ENCODE measurements around the gene MARVELD2. TPM values are rescaled to one million over a fixed set of nuclear protein-coding genes. Genes with fewer than 3 reads are reported as not detected.
"Not testable (repeated sequence)": the region's sequence is repeated elsewhere in the genome, so short reads cannot be mapped to it uniquely, and the experiment has no call there.

The MARVELD2 gene
- total and polyA plus RNA-seq, 7 experiments from 2014 or later = 0.37 to 1.1 (median 0.84) TPM; not detected in 2

- DNase-seq; H3K4me3 ChIP-seq (ENCODE audit: low read length); CTCF ChIA-PET; H3K27ac ChIP-seq (ENCODE audit: low read depth, low read length); H3K4me1 Mint-ChIP-seq; ATAC-seq; H3K9me3 ChIP-seq (ENCODE audit: control insufficient read depth in 2 of 3, low read length in 3 of 3); H3K4me1 ChIP-seq (ENCODE audit: control insufficient read depth in 2 of 2, insufficient read depth in 2 of 2, low read length in 2 of 2); H3K27me3 Mint-ChIP-seq; H3K9me3 Mint-ChIP-seq; H3K36me3 ChIP-seq (ENCODE audit: control insufficient read depth in 2 of 3, insufficient read depth in 3 of 3, low read length in 3 of 3); H3K4me3 Mint-ChIP-seq; intact Hi-C loops (cut with micrococcal nuclease); H3K36me3 Mint-ChIP-seq; H3K27me3 ChIP-seq (ENCODE audit: control insufficient read depth in 2 of 2, insufficient read depth in 2 of 2, low read length in 2 of 2); H3K27ac Mint-ChIP-seq; POLR2A ChIA-PET: not testable (repeated sequence)
Measured at GRCh38 chr5:69472535-69473143, 57.7 kb downstream of the MARVELD2 start.

- Histone ChIP-seq H3K36me3 (ENCODE audit: control insufficient read depth in 2 of 3, insufficient read depth in 3 of 3, low read length in 3 of 3) (no peaks in the 10 kb centered on the region), H3K4me3 (ENCODE audit: low read length) (no peak overlapping the region), H3K27me3 (ENCODE audit: control insufficient read depth in 2 of 2, insufficient read depth in 2 of 2, low read length in 2 of 2) (no peaks in the 10 kb centered on the region), H3K27ac (ENCODE audit: low read depth, low read length) (no peak overlapping the region), H3K4me1 (ENCODE audit: control insufficient read depth in 2 of 2, insufficient read depth in 2 of 2, low read length in 2 of 2) (no peaks in the 10 kb centered on the region), H3K9me3 (ENCODE audit: control insufficient read depth in 2 of 3, low read length in 3 of 3) (no peaks in the 10 kb centered on the region)
- H3K4me1 Mint-ChIP-seq = peaks cover 0 to 6% (median 0%) of the 10 kb centered on the region in 7 donors
- H3K9me3 Mint-ChIP-seq = peaks cover 0 to 2% (median 0%) of the 10 kb centered on the region in 11 donors
- ATAC-seq = no peak
- H3K27ac Mint-ChIP-seq = peak overlapping the region in 1 of 9 donors; percentile 6
- ChIA-PET POLR2A (no interaction called here), CTCF (no interaction called here)
- no peak for DNase-seq
- no peaks in the 10 kb centered on the region for H3K36me3 Mint-ChIP-seq
- intact Hi-C loops (cut with micrococcal nuclease) = no loop called here
- H3K4me3 Mint-ChIP-seq = no peak overlapping the region
- H3K27me3 Mint-ChIP-seq = no peaks in the 10 kb centered on the region
Measured at GRCh38 chr5:69477170-69477569, 62.3 kb downstream of the MARVELD2 start.

GRCh38 chr5:69478296-69478695, 63.4 kb downstream of the MARVELD2 start:
- POLR2A ChIA-PET; intact Hi-C loops (cut with micrococcal nuclease); H3K9me3 ChIP-seq (ENCODE audit: control insufficient read depth in 2 of 3, low read length in 3 of 3); H3K36me3 ChIP-seq (ENCODE audit: control insufficient read depth in 2 of 3, insufficient read depth in 3 of 3, low read length in 3 of 3); H3K27me3 ChIP-seq (ENCODE audit: control insufficient read depth in 2 of 2, insufficient read depth in 2 of 2, low read length in 2 of 2); H3K4me1 ChIP-seq (ENCODE audit: control insufficient read depth in 2 of 2, insufficient read depth in 2 of 2, low read length in 2 of 2); H3K36me3 Mint-ChIP-seq; H3K27ac ChIP-seq (ENCODE audit: low read depth, low read length); H3K27me3 Mint-ChIP-seq; ATAC-seq; H3K4me3 ChIP-seq (ENCODE audit: low read length); H3K27ac Mint-ChIP-seq; CTCF ChIA-PET; DNase-seq; H3K4me3 Mint-ChIP-seq; H3K4me1 Mint-ChIP-seq; H3K9me3 Mint-ChIP-seq: not testable (repeated sequence)

DNA sequence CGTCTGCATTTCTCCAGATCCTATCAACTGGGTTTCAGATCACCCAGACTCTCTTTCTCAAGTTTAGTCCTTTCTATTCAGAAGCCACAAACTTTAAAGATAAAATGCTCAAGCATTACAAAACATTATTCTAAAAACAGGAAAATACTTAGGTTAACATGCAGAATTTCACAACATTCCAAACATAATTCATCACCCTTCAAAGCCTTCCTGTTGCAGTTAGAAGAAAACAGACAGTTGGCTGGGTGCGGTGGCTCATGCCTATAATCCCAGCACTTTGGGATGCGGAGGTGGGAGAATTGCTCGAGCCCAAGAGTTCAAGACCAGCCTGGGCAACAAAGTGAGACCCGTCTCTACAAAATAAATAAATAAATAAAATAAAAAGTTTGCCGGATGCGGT, 70.0 kb downstream of the MARVELD2 start:
- H3K9me3 Mint-ChIP-seq = no peaks in the 10 kb centered on the region
- ChIA-PET POLR2A (no interaction called here), CTCF (no interaction called here)
- peaks cover 5 to 25% (median 18%) of the 10 kb centered on the region in 5 donors for H3K27me3 Mint-ChIP-seq
- Histone ChIP-seq H3K4me3 (ENCODE audit: low read length) (no peak overlapping the region), H3K4me1 (ENCODE audit: control insufficient read depth in 2 of 2, insufficient read depth in 2 of 2, low read length in 2 of 2) (no peaks in the 10 kb centered on the region), H3K9me3 (ENCODE audit: control insufficient read depth in 2 of 3, low read length in 3 of 3) (no peaks in the 10 kb centered on the region), H3K27ac (ENCODE audit: low read depth, low read length) (no peak overlapping the region), H3K36me3 (ENCODE audit: control insufficient read depth in 2 of 3, insufficient read depth in 3 of 3, low read length in 3 of 3) (no peaks in the 10 kb centered on the region), H3K27me3 (ENCODE audit: control insufficient read depth in 2 of 2, insufficient read depth in 2 of 2, low read length in 2 of 2) (no peaks in the 10 kb centered on the region)
- H3K27ac Mint-ChIP-seq = no peak overlapping the region
- no peak overlapping the region for H3K4me3 Mint-ChIP-seq
- intact Hi-C loops (cut with micrococcal nuclease) = no loop called here
- no peaks in the 10 kb centered on the region for H3K36me3 Mint-ChIP-seq
- peaks cover 0 to 4% (median 0%) of the 10 kb centered on the region in 7 donors for H3K4me1 Mint-ChIP-seq
- ATAC-seq (no peak), DNase-seq (no peak)

DNA sequence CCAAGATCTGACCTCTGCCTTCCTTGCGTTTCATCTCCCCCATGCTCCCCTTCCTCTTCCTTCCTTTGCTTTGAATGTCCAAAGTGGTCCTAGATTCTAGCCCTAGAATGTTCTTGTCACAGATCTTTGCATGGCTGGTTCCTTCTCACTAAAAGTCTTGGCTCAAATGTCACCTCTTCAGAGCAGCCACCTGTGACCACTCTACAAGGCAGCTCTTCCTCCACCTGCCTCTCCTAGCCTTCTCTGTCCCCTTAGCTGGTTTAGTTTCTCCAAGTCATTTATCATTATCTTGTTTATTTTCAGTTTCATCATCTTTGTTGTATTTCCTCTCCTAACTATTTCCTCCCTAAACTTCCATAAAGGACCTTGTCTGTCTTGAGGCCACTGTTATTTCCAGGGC, 70.6 kb downstream of the MARVELD2 start:
- Histone ChIP-seq H3K4me1 (ENCODE audit: control insufficient read depth in 2 of 2, insufficient read depth in 2 of 2, low read length in 2 of 2) (no peaks in the 10 kb centered on the region), H3K9me3 (ENCODE audit: control insufficient read depth in 2 of 3, low read length in 3 of 3) (no peaks in the 10 kb centered on the region), H3K36me3 (ENCODE audit: control insufficient read depth in 2 of 3, insufficient read depth in 3 of 3, low read length in 3 of 3) (no peaks in the 10 kb centered on the region), H3K27me3 (ENCODE audit: control insufficient read depth in 2 of 2, insufficient read depth in 2 of 2, low read length in 2 of 2) (no peaks in the 10 kb centered on the region), H3K4me3 (ENCODE audit: low read length) (no peak overlapping the region), H3K27ac (ENCODE audit: low read depth, low read length) (no peak overlapping the region)
- Mint-ChIP-seq H3K27ac (no peak overlapping the region), H3K4me1 (peaks cover 0 to 4% (median 0%) of the 10 kb centered on the region in 7 donors), H3K27me3 (peaks cover 7 to 31% (median 19%) of the 10 kb centered on the region in 5 donors), H3K4me3 (no peak overlapping the region), H3K9me3 (no peaks in the 10 kb centered on the region), H3K36me3 (no peaks in the 10 kb centered on the region)
- CTCF ChIA-PET = no interaction called here
- DNase-seq = no peak
- intact Hi-C loops (cut with micrococcal nuclease) = no loop called here
- ATAC-seq = no peak
- POLR2A ChIA-PET = no interaction called here

DNA sequence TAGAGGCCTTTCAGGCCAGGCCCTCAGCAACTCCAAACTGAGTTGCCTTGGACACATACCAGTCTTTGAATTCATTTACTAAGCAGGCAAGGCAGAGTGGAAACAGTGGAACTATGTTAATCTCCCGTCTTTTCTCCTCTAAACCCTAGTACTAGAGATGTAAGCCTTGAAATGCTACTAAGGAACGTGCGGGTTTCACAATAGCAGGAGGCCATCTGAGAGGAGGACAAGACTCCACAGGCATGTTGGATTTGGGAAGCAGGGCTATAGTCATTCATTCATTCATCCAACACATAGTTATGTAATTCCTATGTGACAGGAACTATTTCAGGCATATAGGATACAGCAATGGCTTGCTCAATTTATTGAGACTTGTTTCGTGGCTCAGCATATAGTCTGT, 74.3 kb downstream of the MARVELD2 start:
- no peak overlapping the region for H3K27ac Mint-ChIP-seq
- ChIA-PET POLR2A (no interaction called here), CTCF (no interaction called here)

GRCh38 chr5:69491027-69491426, 76.1 kb downstream of the MARVELD2 start:
- intact Hi-C loops (cut with micrococcal nuclease) = no loop called here
- no peak overlapping the region for H3K27ac ChIP-seq (ENCODE audit: low read depth, low read length)
- Mint-ChIP-seq H3K4me1 (peaks cover 0 to 13% (median 8%) of the 10 kb centered on the region in 7 donors), H3K27ac (no peak overlapping the region), H3K9me3 (no peaks in the 10 kb centered on the region), H3K36me3 (no peaks in the 10 kb centered on the region), H3K4me3 (peak overlapping the region in 6 of 10 donors; percentile 5 to 81 (median 64)), H3K27me3 (peaks cover 19 to 69% (median 46%) of the 10 kb centered on the region in 5 donors)
- ChIA-PET CTCF (no interaction called here), POLR2A (no interaction called here)
- DNase-seq (no peak), ATAC-seq (no peak)
- H3K4me3 ChIP-seq (ENCODE audit: low read length) = no peak overlapping the region
- peaks cover 0 to 5% of the 10 kb centered on the region in 2 donors for H3K27me3 ChIP-seq (ENCODE audit: control insufficient read depth in 2 of 2, insufficient read depth in 2 of 2, low read length in 2 of 2)
- no peaks in the 10 kb centered on the region for H3K4me1 ChIP-seq (ENCODE audit: control insufficient read depth in 2 of 2, insufficient read depth in 2 of 2, low read length in 2 of 2)
- H3K9me3 ChIP-seq (ENCODE audit: control insufficient read depth in 2 of 3, low read length in 3 of 3) = no peaks in the 10 kb centered on the region
- H3K36me3 ChIP-seq (ENCODE audit: control insufficient read depth in 2 of 3, insufficient read depth in 3 of 3, low read length in 3 of 3) = no peaks in the 10 kb centered on the region

More for the DNA sequence above, 74.3 kb downstream of the MARVELD2 start:
- no peaks in the 10 kb centered on the region for H3K36me3 ChIP-seq (ENCODE audit: control insufficient read depth in 2 of 3, insufficient read depth in 3 of 3, low read length in 3 of 3)
- Mint-ChIP-seq H3K36me3 (no peaks in the 10 kb centered on the region), H3K9me3 (no peaks in the 10 kb centered on the region), H3K4me1 (peaks cover 0 to 17% (median 5%) of the 10 kb centered on the region in 7 donors), H3K27me3 (peaks cover 14 to 58% (median 32%) of the 10 kb centered on the region in 5 donors), H3K4me3 (no peak overlapping the region)
- no peaks in the 10 kb centered on the region for H3K9me3 ChIP-seq (ENCODE audit: control insufficient read depth in 2 of 3, low read length in 3 of 3)
- DNase-seq (no peak), ATAC-seq (no peak)
- intact Hi-C loops (cut with micrococcal nuclease) = no loop called here
- H3K27me3 ChIP-seq (ENCODE audit: control insufficient read depth in 2 of 2, insufficient read depth in 2 of 2, low read length in 2 of 2) = no peaks in the 10 kb centered on the region
- no peak overlapping the region for H3K4me3 ChIP-seq (ENCODE audit: low read length)
- no peak overlapping the region for H3K27ac ChIP-seq (ENCODE audit: low read depth, low read length)
- no peaks in the 10 kb centered on the region for H3K4me1 ChIP-seq (ENCODE audit: control insufficient read depth in 2 of 2, insufficient read depth in 2 of 2, low read length in 2 of 2)
